Progenitor cell of endocrine pancreas (in vitro differentiated cells): ENCODE data around the gene HOMEZ. TPM values are rescaled to one million over a fixed set of nuclear protein-coding genes. Genes with fewer than 3 reads are reported as not detected.
"Not testable (repeated sequence)": the region's sequence is repeated elsewhere in the genome, so short reads cannot be mapped to it uniquely, and the experiment has no call there.

Source experiments
- DNase-seq: peaks from one replicate; pipeline ENCODE4 v3.0.0; 2021; ENCODE audit warnings: low spot score; ENCODE audit not compliant: unreplicated experiment
- H3K27ac Mint-ChIP-seq: 2 replicates; pipeline ENCODE4 v1.8.0; 2021; ENCODE audit warnings: mild to moderate bottlenecking, moderate library complexity, mixed read lengths
- H3K27me3 Mint-ChIP-seq: 2 replicates; pipeline ENCODE4 v1.8.0; 2021; ENCODE audit warnings: mixed read lengths
- H3K36me3 Mint-ChIP-seq: 2 replicates; pipeline ENCODE4 v1.8.0; 2022; ENCODE audit warnings: mixed read lengths; ENCODE audit not compliant: insufficient read depth
- H3K4me1 Mint-ChIP-seq: 2 replicates; pipeline ENCODE4 v1.8.0; 2021; ENCODE audit warnings: low read depth, mixed read lengths
- H3K4me3 Mint-ChIP-seq: 2 replicates; pipeline ENCODE4 v1.8.0; 2021; ENCODE audit warnings: low read depth, mild to moderate bottlenecking, moderate library complexity, mixed read lengths
- H3K9me3 Mint-ChIP-seq: 2 replicates; pipeline ENCODE4 v1.8.0; 2021; ENCODE audit warnings: low read depth, mixed read lengths
- CTCF ChIP-seq: fragments of 200-600 bp; sonication (generic); IDR thresholded peaks from one replicate; pipeline ENCODE4 v1.5.0; 2021; ENCODE audit warnings: antibody characterized with exemption, mild to moderate bottlenecking; ENCODE audit not compliant: unreplicated experiment
- total RNA-seq: library from RNA; stranded (reverse); gene quantifications from 2 replicates; pipeline ENCODE4 v1.2.1, GENCODE V29; 2021

HOMEZ gene
- total RNA-seq, 1 donor from 2014 or later, result 21.1 TPM

GRCh38 chr14:23228812-23229211 is 57.1 kb downstream of the HOMEZ start:
- Mint-ChIP-seq H3K36me3 (no peaks in the 10 kb centered on the region), H3K4me3 (no peak overlapping the region), H3K4me1 (no peaks in the 10 kb centered on the region), H3K27ac (no peak overlapping the region), H3K27me3 (no peaks in the 10 kb centered on the region), H3K9me3 (peaks cover 18% of the 10 kb centered on the region)
- DNase-seq, result no peak
- no peak for TF ChIP-seq CTCF

DNA sequence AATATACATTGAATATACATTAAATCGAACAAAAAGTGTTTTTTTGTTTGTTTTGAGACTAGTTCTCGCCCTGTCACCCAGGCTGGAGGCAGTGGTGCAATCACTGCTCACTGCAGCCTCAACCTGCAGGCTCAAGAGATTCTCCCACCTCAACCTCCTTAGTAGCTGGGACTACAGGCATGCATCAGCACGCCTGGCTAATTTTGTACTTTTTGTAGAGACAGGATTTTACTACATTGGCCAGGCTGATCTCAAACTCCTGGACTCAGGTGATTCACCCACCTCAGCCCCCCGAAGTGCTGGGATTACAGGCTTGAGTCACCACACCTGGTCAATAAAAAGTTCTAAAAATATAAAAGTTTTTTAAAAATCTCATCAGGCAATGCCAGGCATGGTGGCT is 58.4 kb downstream of the HOMEZ start:
- Mint-ChIP-seq H3K4me1 (no peaks in the 10 kb centered on the region), H3K27ac (no peak overlapping the region), H3K27me3 (no peaks in the 10 kb centered on the region), H3K4me3 (no peak overlapping the region), H3K36me3 (no peaks in the 10 kb centered on the region), H3K9me3 (peaks cover 20% of the 10 kb centered on the region)
- DNase-seq, result no peak
- no peak for TF ChIP-seq CTCF

DNA sequence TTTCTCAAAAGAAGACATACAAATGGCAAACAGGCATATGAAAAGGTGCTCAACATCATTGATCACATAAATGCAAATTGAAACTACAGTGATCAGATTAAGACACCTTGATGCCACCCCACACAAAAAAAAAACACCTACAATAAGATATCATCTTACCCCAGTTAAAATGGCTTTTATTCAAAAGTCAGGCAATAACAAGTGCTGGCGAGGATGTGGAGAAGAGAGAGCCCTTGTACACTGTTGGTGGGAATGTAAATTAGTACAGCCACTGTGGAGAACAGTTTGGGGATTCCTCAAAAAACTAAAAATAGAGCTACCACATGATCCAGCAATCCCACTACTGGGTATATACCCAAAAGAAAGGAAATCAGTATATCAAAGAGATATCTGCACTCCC is 61.0 kb downstream of the HOMEZ start:
- DNase-seq, H3K27me3 Mint-ChIP-seq, H3K36me3 Mint-ChIP-seq, H3K4me1 Mint-ChIP-seq, H3K4me3 Mint-ChIP-seq, H3K27ac Mint-ChIP-seq: not testable (repeated sequence)
- peaks cover 16% of the 10 kb centered on the region for H3K9me3 Mint-ChIP-seq

Other genes with a start within 250 kb of the HOMEZ start
- not detected in 2 replicates for gene PSMB11, start 243.9 kb downstream of the HOMEZ start, total RNA-seq
- gene CDH24, start 228.6 kb downstream of the HOMEZ start, total RNA-seq, result 23.7 and 25.1 TPM in 2 replicates
- 439 and 458 TPM in 2 replicates for gene ACIN1, start 191.0 kb downstream of the HOMEZ start, total RNA-seq
- 42.2 and 45.8 TPM in 2 replicates for gene C14orf119, start 190.6 kb downstream of the HOMEZ start, total RNA-seq
- not detected in 2 replicates for gene CIROP, start 181.1 kb downstream of the HOMEZ start, total RNA-seq
- gene CEBPE, start 166.9 kb downstream of the HOMEZ start, total RNA-seq, result not detected in 2 replicates
- 28.3 and 30.9 TPM in 2 replicates for gene SLC7A8, start 102.5 kb downstream of the HOMEZ start, total RNA-seq
- gene RNF212B, start 48.2 kb downstream of the HOMEZ start, total RNA-seq, result not detected in 2 replicates
- 8.4 and 8.9 TPM in 2 replicates for gene PPP1R3E, start 16.7 kb upstream of the HOMEZ start, total RNA-seq
- gene BCL2L2, start 20.7 kb upstream of the HOMEZ start, total RNA-seq, result 23.7 and 24.3 TPM in 2 replicates
- gene PABPN1, start 35.3 kb upstream of the HOMEZ start, total RNA-seq, result 318 and 338 TPM in 2 replicates
- 26.2 and 29.3 TPM in 2 replicates for gene SLC22A17, start 66.8 kb upstream of the HOMEZ start, total RNA-seq
- 66.8 and 69.6 TPM in 2 replicates for gene EFS, start 79.0 kb upstream of the HOMEZ start, total RNA-seq
- gene IL25, start 86.7 kb upstream of the HOMEZ start, total RNA-seq, result not detected in 2 replicates
- not detected in 2 replicates for gene CMTM5, start 90.9 kb upstream of the HOMEZ start, total RNA-seq
- 0.04 and 0.07 TPM in 2 replicates for gene MYH6, start 122.1 kb upstream of the HOMEZ start, total RNA-seq
- not detected in 2 replicates for gene MYH7, start 149.5 kb upstream of the HOMEZ start, total RNA-seq
- 45.6 and 48.6 TPM in 2 replicates for gene NGDN, start 183.6 kb upstream of the HOMEZ start, total RNA-seq